Measurements from ENCODE around the gene SLC29A3. TPM values are rescaled to one million over a fixed set of nuclear protein-coding genes. Genes with fewer than 3 reads are reported as not detected.

The SLC29A3 gene
- total RNA-seq, 1 donor from 2014 or later: 6.2 TPM

- DNase-seq (ENCODE audit: extremely low read depth, low read depth, low spot score): no peak
Measured at GRCh38 chr10:71406878-71407277, 87.8 kb downstream of the SLC29A3 start.

- no peak for DNase-seq (ENCODE audit: extremely low read depth, low read depth, low spot score)
Measured at GRCh38 chr10:71408436-71409225, 89.6 kb downstream of the SLC29A3 start.

GRCh38 chr10:71409516-71410104, 90.6 kb downstream of the SLC29A3 start:
- DNase-seq (ENCODE audit: extremely low read depth, low read depth, low spot score): no peak

Other genes with a start within 250 kb of the SLC29A3 start
- gene UNC5B, start 106.7 kb upstream of the SLC29A3 start, total RNA-seq: 19.5 and 69.5 TPM in 2 replicates
- not detected in 2 replicates for gene CDH23, start 77.7 kb downstream of the SLC29A3 start, total RNA-seq